Measurements from ENCODE around the gene LMAN1L. TPM values are rescaled to one million over a fixed set of nuclear protein-coding genes. Genes with fewer than 3 reads are reported as not detected.

The LMAN1L gene
- not detected in 2 replicates for total RNA-seq

DNA sequence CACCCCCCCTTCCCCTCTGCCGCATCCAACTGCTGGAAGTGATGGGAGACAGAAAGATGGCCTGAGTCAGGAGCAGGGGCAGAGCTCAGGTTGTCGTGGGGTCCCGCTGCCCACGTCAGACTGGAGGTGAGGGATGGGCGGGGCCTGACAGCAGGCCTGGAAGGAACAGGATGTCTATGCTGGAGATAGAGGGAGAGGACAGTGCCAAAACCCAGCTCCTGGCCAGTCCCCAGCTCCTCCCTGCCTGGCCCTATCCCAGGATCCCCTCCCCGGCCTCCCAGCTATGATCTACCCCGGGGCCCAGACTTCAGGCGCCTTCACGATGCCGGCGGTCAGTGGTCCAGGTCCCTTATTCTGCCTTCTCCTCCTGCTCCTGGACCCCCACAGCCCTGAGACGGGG is at the start of gene LMAN1L:
LMAN1L (plus strand) TSS at position 303 of the 400 bp plus-strand sequence; CDS start at position 323, 20 bp downstream.
- no peak for DNase-seq (ENCODE audit: low read depth, low spot score)

DNA sequence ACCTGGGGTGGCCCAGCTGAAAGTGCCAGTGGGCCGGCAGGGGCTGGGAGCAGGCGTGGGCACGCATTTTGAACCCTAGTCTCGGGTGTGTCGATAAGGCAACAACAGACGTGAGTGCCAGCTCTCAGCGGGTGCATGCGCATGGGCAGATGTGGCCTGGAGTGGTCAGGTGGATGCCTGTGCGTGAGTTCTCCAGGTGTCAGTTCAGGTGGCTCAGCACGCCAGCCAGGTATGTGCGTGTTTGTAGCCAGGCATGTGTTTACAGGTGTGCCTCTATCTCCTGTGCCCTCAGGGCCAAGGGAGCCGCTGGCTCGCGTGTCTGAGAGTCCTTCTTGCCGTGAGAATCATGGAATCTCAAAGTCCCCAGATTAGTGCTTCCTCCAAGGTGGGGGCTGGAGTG is 49.2 kb upstream of the LMAN1L start:
- no peak for DNase-seq (ENCODE audit: low read depth, low spot score)

DNA sequence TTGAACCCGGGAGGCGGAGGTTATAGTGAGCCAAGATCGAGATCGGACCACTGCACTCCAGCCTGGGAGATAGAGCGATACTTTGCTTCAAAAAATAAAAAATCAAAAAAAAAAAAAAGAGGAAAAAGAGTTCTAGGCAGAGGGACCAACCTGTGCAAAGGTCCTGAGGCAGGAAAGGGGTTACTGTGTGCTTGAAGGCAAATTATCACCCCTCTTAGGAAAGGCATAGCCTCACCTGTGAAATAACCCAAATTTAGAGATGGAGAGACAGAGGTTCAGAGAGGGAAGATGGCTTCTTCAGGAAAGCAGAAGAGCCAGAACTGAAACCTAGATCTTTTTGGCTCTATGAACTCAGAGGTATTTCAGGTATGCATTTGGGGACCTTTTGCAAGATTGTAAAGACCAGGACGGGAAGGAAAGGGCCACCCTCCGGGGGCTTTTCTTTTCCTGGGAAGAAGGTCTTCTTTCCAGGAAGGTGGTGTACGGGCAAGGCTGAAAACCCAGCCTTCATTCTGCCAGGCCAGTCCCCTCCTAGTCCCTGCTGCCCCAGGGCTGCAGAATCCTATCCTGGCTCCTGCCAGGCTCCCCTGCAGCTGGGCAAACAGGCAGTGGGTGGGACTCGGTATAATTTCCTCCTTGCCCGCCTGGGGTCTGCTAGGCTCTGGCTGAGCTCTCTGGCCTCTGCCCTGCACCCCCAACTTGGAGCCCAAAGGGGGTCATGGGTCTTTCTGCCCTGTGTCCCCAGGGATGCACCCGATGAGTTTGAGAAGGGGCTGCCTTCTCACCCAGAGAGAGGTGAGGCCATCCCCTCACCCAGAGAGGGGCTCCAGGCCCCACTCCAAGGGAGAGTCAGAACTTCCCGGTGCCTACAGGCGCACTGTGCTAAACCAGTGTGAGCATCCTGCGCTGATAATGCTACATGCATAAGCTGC is 45.2 kb upstream of the LMAN1L start:
- DNase-seq (ENCODE audit: low read depth, low spot score): no peak

DNA sequence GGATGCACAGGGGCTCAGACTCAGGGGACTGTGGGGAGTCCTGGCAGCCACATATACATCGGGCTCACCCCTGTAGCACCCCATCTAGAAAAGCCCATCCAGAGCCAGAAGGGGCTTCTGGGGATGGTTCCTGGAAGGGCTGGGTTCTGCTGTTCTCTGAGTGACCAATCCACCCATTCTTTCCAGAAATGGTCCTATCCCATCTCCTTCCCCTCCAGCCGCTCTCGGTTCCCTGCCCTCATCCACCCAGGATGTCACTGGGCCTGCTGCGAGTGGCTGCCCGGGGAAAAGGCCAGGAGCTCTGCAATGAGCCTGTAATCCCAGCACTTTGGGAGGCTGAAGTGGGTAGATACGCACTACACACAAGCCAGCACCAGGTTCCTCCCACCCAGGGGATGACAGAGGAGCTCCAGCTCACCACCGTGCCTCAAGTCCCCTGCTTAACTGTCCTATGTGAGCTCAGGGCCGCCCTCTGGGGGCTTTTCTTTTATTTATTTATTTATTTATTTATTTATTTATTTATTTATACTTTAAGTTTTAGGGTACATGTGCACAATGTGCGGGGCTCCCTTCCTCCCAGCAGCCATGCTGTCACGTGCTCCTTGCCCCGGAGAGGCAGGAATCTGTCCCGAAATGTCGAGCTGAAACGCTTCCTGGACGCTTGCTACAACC is 44.4 kb upstream of the LMAN1L start:
- no peak for DNase-seq (ENCODE audit: low read depth, low spot score)

DNA sequence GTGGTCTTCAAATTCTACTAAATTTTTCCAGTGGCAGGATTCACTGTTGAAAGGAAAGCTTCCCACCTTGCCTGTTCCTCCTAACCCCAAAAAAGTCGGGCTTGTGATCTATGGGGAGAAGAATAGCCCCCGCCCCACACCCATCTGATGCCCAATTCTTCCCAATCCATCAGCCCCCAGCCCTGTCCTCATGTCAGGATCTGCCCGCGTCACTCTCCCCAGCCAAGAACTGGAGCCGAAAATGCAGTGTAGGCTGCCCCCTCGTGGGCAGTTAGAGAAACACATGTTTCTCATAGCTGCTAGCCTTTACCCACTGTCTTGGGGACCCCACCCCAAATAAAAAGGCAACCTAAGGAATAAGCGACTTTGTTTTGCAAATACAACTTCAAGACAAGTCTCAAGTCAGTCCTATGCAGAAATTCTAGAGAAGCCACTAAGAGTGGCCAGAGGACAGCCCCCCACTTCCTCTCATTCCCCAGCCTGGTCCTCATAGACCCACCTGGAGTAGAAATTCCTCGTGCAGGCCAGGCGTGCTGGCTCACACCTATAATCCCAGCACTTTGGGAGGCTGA is 43.8 kb upstream of the LMAN1L start:
- DNase-seq (ENCODE audit: low read depth, low spot score): no peak

DNA sequence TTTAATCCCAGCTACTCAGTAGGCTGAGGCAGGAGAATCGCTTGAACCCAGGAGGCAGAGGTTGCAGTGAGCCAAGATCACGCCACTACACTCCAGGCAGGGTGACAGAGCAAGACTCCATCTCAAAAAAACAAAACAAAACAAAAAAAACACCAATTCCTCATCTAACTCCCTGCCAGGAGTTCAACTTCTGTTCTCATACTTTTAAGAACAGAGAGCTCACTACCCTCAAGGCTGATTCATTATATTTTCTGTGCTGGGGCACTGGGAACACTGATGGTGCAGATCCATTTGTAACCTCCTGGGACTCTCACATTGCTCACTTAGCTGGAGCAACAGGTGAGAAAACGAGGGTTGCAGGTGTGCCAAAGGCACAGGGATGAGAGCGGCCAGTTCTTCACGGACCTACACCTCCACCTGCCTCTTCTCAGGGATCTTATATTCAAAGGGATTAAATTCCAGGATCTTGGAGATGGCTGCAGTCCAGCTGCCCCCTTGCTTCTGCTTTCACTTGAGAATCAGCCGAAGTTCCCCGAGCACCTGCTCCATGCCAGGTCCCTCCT is 43.1 kb upstream of the LMAN1L start:
- DNase-seq (ENCODE audit: low read depth, low spot score): no peak

DNA sequence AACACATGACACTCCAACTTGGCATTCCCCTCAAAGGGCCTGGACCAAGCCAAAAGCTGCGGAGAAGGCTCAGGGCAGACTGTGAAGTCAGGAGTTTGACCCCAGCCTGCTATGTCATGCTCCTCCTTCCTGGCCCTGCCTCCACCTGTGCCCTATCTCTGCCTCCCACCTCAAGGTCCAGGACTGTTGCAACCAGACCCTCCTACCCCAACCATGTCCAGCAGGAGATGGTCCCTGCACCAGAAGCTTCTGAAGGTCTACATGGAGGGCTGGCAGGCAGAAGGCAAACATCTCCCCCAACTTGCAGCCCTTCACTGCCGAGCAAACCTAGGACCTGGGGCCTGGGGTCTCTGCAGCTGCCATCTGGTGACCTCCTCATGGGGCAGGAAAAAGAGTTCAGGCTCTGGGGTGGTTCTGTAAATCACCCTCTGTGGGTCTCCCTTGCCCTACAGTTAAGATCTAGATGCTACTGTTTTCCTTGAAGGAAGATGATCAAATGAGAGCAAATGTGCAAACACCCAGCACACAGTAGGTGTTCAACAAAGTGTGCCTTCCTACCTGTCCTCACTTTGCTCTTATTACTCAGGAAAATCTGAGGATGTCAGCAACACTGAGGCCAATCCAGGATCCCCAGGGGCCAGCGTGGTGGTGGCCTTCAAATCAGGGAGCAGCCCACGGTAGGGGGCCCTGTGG is 42.3 kb upstream of the LMAN1L start:
- no peak for DNase-seq (ENCODE audit: low read depth, low spot score)

DNA sequence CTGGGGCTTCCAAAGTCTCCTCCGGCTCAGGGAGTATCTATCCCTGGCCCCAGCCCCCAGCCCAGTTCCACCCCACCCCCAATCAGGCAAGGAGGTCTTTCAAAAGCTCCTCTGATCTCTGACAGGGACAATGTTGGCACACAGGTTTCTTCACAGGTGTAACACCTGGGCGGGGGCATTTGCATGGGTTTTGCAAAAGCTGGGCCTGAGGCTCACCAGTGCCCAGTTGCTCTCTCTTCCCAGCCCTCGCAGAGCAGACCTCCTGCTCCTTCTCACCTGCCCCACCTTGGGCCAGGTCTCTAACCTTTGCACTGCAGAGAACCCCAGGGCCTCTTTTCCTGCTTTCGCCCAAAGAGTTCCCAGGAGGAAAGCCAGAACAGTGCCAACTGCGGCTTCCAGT is 39.3 kb upstream of the LMAN1L start:
- no peak for DNase-seq (ENCODE audit: low read depth, low spot score)

DNA sequence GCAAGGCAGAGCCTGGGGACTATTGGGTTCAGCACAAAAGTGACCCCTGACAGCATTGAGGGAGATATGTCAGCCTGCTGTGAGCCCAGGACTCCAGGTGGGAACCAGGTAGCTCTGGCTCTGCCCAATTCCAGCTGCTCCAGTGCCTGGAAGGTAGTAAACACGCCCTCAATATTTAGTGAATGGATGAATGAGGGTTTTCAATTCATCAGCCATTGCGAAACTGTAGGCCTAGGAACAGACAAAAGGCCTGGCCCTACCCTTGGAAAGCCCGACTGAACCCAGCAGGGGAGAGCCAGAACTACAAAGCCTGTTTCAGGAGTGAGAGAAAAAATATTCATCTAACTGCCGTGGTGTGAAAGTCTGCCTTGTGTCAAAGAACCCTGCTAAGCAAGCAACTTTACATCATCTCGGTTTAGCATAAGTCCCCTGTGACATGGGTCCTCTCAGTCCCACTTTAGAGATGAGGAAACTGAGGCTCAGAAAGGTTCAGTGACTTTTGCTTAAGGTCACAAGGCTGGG is 38.8 kb upstream of the LMAN1L start:
- no peak for DNase-seq (ENCODE audit: low read depth, low spot score)

DNA sequence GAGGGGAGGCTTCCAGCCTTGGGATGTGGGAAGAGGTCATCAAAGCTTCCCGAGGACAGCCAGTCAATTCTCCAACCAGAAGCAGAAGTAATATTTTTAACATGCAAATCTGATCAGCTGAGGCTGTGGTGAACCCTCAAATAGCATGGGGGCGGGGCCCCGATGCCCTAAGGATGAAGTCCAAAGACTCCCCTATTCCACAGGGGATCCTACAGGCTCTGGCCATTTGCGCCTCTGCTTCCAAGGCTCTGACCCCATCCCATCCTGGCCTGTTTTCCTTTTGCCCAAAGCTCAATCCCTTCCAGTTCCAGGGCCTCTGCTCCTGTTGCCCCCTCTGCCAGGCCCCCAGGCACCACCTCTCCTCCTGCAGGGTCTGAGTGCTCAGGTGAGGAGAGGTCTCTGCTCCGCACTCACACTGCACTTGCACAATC is 37.5 kb upstream of the LMAN1L start:
- no peak for DNase-seq (ENCODE audit: low read depth, low spot score)

DNA sequence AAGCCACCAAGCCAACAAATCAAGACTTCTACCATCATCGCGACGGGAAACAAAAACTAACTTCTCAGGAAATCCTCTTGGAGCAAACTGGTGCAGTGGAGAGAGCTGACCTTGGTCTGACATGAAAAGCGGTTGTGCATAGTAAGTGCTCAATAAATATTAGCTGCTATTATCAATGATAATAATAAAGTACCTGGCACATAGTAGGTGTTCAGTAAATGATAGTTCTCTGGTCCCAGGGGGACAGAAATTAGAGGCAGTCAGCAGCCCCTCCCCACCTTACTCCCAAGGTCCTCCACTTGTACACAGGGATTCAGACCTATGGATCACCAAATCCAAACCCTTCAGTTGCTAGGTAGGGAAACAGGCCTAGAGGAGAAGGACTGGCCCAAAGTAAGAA is 36.7 kb upstream of the LMAN1L start:
- no peak for DNase-seq (ENCODE audit: low read depth, low spot score)

DNA sequence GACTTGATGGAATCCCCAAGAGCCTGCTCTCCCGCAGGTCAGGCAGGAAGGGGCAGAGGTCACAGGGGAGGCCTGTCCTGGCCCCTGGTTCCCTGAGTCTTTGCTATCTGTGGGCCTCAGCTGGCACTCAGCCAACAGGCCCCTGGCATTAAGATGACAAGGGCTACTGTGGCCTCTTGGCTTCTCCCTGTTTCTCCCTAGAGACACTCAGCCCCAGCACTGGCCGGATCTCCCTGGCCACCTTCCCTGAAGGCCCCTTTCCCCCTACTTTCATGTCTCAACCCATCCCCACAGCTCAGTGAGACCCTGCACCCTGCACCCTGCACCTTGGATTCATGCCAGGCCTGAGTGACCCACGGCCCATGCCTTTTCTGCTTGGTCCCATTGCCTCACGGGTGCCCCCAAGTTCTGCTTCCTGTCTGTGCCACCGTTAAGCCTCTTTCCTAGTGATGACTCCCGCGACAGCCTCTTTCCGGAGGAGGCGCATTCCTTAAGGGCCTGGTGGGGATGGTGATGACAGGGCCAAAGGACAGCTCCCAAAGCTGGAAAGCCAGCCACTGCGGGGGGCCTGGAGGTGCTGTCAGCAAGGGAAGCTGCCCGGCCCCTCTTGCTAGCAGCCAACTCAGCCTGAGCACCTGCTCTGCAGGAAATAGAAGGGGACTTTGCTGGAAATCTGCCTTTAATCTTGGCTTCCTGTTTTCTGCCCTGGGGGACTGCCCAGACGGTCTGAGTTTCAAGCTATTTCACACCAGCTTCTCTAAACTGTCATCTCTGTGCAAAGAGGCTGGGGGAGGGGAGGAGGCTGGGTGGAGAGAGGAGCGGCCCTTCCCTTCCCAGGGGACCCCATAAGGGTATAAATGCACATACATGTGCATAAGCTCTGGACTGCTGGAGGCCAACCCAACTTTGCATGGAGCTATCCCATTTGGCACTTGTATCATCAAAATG is 35.5 kb upstream of the LMAN1L start:
- no peak for DNase-seq (ENCODE audit: low read depth, low spot score)

DNA sequence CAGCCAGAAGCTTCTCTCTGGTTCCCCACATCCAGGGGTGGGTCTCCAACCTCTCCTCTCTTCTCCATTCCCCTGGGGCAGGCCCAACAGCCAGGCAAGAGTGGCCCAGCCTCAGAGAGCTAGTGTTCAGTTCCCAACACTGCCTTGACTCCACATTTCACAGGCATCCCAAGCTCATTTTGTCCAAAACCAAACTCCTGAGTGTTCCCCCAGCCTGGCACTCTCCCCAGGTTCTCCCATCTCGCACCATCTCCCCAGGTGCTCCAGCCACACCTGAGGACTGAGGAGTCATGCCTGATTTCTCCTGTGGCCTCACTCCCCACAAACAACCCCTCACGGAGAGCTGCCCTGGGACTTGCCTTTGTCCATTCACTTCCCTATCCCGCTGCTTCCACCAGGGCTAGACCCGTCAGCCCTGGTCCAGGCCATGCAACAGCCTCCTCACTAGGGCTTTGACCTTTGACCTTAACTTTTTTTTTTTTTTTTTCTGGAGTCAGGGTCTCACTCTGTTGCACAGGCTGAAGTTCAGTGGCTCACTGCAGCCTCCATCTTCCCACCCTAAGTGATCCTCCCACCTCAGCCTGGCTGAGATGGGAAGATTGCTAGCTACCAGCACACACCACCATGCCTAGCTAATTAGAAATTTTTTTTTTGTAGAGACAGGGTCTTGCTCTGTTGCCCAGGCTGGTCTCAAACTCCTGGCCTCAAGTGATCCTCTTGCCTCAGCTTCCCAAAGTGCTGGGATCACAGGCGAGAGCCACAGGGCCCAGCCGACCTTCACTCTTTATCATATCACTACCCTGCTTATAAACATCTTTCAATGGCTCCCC is 34.7 kb upstream of the LMAN1L start:
- DNase-seq (ENCODE audit: low read depth, low spot score): no peak

DNA sequence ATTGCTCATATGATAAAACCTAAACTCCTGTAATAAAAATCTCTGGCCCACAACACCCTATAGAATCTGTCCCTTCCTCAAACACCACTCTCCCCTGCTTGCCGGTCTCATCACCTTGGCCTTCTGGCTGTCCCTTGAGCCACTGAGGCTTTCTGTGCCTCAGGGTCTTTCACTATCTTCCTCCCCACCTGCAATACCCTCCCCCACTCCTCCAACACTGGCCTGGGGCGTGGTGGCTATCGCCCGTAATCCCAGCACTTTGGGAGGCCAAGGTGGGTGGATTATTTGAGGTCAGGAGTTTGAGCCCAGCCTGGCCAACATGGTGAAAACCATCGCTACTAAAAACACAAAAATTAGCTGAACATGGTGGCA is 34.0 kb upstream of the LMAN1L start:
- DNase-seq (ENCODE audit: low read depth, low spot score): no peak

DNA sequence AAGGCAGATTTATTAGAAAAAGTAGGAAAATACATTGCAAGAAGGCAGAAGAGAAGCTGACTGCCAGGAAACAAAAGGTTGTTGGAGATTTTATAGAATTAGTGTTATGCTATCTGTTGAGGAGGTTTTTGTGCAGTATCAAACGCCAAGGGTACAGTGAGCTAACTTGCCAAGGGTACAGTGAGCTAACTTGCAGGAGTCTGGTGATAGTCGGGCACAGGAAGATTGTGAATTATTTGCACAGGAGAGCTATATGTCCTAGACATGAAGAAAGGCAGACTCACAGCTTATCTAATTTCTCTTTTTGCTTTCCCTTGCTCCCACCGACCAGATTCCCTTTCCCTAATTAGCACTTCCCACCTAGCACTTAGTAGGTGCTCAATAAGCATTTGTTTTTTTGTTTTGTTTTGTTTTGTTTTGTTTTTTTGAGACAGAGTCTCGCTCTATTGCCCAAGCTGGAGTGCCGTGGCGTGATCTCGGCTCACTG is 33.4 kb upstream of the LMAN1L start:
- no peak for DNase-seq (ENCODE audit: low read depth, low spot score)

DNA sequence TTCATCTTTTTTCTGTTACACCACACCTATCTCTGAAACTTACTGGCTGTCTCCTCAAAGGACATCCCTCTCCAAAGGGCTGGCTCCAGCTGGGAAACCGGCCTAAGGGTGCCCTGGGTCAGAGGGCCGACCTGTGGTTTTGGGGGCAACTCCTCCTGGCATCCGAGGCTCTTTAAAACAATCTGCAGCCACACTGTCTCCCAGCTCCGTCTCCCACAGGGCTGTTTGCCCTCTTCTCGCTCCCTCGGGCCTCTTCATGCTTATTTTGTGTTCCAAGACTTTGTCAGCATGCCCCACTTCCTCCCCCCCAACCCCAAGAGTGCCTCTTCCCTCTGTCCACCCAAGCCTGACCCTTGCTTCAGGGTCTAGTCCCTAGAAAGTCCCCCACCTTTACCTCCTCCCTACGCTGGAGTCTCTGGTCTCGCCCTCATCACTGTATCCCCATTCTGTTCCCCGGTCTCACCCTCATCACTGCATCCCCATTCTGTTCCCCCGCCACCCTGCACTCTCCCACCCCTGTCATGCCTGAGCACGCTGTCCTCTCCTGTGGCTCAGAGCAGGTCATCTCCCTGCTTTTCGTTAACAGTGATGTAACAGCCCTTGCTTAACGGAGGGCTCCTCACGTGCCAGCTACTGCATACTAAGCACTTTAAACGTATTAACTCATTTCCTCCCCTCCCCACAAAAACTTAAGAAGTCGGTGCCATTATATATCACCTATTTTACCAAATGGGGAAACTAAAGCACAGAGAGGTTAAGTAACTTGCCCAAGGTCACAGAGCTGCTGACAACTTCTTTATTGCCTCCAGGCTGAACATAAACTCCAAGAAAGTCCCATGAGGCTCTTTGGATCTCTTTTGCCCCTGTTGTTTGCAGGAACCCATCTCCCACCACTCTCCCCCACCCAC is 31.9 kb upstream of the LMAN1L start:
- DNase-seq (ENCODE audit: low read depth, low spot score): no peak

DNA sequence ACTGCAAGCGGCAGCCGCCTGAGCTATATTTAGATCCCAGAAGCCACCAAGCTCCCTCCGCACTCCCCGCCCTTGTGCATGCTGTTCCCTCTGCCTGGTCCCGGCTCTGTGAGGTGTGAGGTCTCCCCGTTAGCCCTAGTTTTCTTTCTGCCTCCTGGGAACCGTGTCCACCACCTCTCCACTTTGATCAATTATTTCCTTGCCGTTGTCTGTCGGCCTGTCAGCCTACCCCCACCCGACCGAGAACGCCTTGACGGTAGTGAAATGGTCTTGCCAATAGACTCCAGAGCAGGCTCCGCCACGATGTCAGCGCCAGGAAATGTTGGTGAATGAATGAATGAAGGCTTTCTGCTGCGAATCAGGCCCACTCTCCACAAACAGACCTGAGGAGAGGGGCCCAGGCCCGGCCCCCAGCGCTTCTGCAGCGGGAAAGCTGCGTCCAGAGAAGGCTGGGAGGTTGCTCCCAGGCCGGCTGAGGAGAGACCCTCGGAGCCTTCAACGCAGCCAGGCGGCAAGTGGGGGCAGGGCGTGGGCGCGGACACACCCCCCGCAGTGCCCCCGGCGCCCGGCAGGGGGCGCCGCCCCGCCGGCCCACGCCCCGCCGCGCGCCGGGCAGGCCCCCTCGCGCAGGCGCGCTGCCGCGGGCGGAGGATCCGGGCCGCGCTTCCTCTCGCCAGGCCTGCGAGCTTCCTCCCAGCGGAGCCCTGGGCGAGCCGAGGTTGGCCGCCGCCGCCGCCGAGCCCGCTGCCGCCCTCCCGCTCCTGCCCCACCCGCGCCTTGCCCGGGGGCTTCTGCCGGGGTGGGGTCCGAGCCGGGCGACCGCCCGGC is 31.0 kb upstream of the LMAN1L start, which contains the start of gene CSK:
CSK (plus strand) TSS at position 650 of the 828 bp plus-strand sequence. CDS start 16,218 bp downstream, outside the sequence.
- DNase-seq (ENCODE audit: low read depth, low spot score): no peak
